Transverse colon (tissue), 4 donors: Measurements from ENCODE around the gene DNAJC12.

Source experiments
- CTCF ChIP-seq, 5 experiments: fragments of 200-600 bp in 3 of 5; fragments of 450-650 bp in 2 of 5; sonication (generic) in 3 of 5; IDR thresholded peaks; 1 replicate in 2 of 5; 2 replicates in 3 of 5; pipeline ENCODE4 v1.5.1; 2016 to 2017; ENCODE audit warnings: antibody characterized with exemption in 5 of 5, inconsistent platforms in 3 of 5, mild to moderate bottlenecking in 2 of 5, moderate library complexity in 1 of 5
- EP300 ChIP-seq: sonication (generic); formaldehyde crosslinking; IDR thresholded peaks from one replicate; pipeline ENCODE4 v1.6.1; 2017; ENCODE audit warnings: antibody characterized with exemption, low read depth
- POLR2AphosphoS5 ChIP-seq, 3 donors: sonication (generic); formaldehyde crosslinking; IDR thresholded peaks; one replicate each; pipeline ENCODE4 v1.6.1; 2016; ENCODE audit warnings: antibody characterized with exemption in 3 of 3

GRCh38 chr10:67827811-67828210 lies 10.2 kb downstream of the DNAJC12 start:
- TF ChIP-seq CTCF (IDR thresholded peaks at IDR 0.05) = no peak
- TF ChIP-seq POLR2AphosphoS5 (IDR thresholded peaks at IDR 0.05) = no peak
- no peak for TF ChIP-seq EP300
